ENCODE results near the gene RNU6-8.

DNA sequence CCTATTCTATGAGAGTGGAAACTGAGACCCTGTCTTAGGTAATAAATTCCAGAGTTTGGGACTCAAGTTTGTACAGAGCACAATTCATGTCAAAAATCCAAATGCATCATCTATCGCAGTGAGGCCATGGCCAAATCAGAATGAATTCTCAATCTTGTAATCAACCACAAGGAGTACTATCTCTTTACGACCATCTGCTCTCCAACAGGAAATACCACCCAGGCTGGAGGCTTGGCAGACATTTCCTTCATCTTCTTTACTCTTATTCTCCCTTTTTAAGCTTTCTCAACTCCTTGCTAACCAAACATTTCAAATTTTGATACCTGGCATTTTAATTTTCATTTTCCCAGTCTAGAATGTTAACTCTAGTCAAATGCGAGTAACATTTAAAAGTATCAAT lies 33.9 kb downstream of the RNU6-8 start:
- TF ChIP-seq HDGF (IDR thresholded peaks at IDR 0.05; ENCODE audit: borderline replicate concordance) (no peak), SP1 (IDR thresholded peaks at IDR 0.05) (no peak), NFRKB (IDR thresholded peaks at IDR 0.05) (no peak), FOXM1 (IDR thresholded peaks at IDR 0.05; ENCODE audit: borderline replicate concordance) (no peak), BHLHE40 (IDR thresholded peaks at IDR 0.05; ENCODE audit: borderline replicate concordance) (no peak), SUZ12 (IDR thresholded peaks at IDR 0.05) (no peak), ELF4 (IDR thresholded peaks at IDR 0.05) (no peak), TARDBP (IDR thresholded peaks at IDR 0.05) (no peak), FOXA1 (IDR thresholded peaks at IDR 0.05) (no peak), PKNOX1 (IDR thresholded peaks at IDR 0.05) (no peak), ARNT (IDR thresholded peaks at IDR 0.05) (no peak)

Measured in HEK293T (cell line).